Measurements from ENCODE around the gene YTHDC1. TPM values are rescaled to one million over a fixed set of nuclear protein-coding genes. Genes with fewer than 3 reads are reported as not detected.
A peak's percentile ranks its signal among the peaks of the same experiment; 100 is the strongest.

Gene YTHDC1
- total RNA-seq (75.4 and 79.3 TPM in 2 replicates), polyA plus RNA-seq (45.3 and 48.6 TPM in 2 replicates)

GRCh38 chr4:68349649-68350360 is at the start of gene YTHDC1:
TSS of gene YTHDC1 (minus strand) at chr4:68350090. CDS start at chr4:68349753, 337 bp downstream.
- 2% methylated on average over 63 of the region's 67 CpGs for WGBS (ENCODE audit: low lambda C conversion rate, missing lambda C conversion rate)
- peak within 1 kb of the TSS; percentile 75 for H3K4me2 ChIP-seq
- peak within 1 kb of the TSS; percentile 87 for H2AFZ ChIP-seq
- H3K9me3 ChIP-seq (ENCODE audit: low read depth) = no peaks in the 10 kb centered on the region
- H3K79me2 ChIP-seq = peaks cover 49% of the 10 kb centered on the region
- H3K27ac ChIP-seq = peak within 1 kb of the TSS; percentile 99
- H3K4me1 ChIP-seq (ENCODE audit: insufficient read depth) = peaks cover 11% of the 10 kb centered on the region
- peak; percentile 98 for DNase-seq (ENCODE audit: low spot score)
- H3K36me3 ChIP-seq (replicated peaks; ENCODE audit: insufficient read depth, low read depth) = no peaks in the 10 kb centered on the region
- H4K20me1 ChIP-seq (ENCODE audit: insufficient read depth, poor library complexity, severe bottlenecking) = peaks cover 43% of the 10 kb centered on the region
- H3K9me2 ChIP-seq (replicated peaks; ENCODE audit: insufficient read depth) = no peaks in the 10 kb centered on the region
- H3K4me3 ChIP-seq = peak within 1 kb of the TSS; percentile 68
- no peaks in the 10 kb centered on the region for H3K27me3 ChIP-seq
- TF ChIP-seq EZH2phosphoT487 (IDR thresholded peaks at IDR 0.05; ENCODE audit: low read depth, severe bottlenecking, unreplicated experiment) (no peak), CTCF (IDR thresholded peaks at IDR 0.05; ENCODE audit: poor library complexity) (no peak), EZH2 (IDR thresholded peaks at IDR 0.05; ENCODE audit: borderline replicate concordance) (no peak)

- no peaks in the 10 kb centered on the region for H4K20me1 ChIP-seq (ENCODE audit: insufficient read depth, poor library complexity, severe bottlenecking)
- WGBS (ENCODE audit: low lambda C conversion rate, missing lambda C conversion rate) = 92% methylated on average over 4 of the region's 4 CpGs
- no peaks in the 10 kb centered on the region for H3K27me3 ChIP-seq
- H3K4me1 ChIP-seq (ENCODE audit: insufficient read depth) = no peaks in the 10 kb centered on the region
- TF ChIP-seq CTCF (IDR thresholded peaks at IDR 0.05; ENCODE audit: poor library complexity) (no peak), EZH2 (IDR thresholded peaks at IDR 0.05; ENCODE audit: borderline replicate concordance) (no peak), EZH2phosphoT487 (IDR thresholded peaks at IDR 0.05; ENCODE audit: low read depth, severe bottlenecking, unreplicated experiment) (no peak)
- H2AFZ ChIP-seq = no peak overlapping the region
- no peaks in the 10 kb centered on the region for H3K9me2 ChIP-seq (replicated peaks; ENCODE audit: insufficient read depth)
- no peak overlapping the region for H3K4me2 ChIP-seq
- H3K27ac ChIP-seq = no peak overlapping the region
- H3K9me3 ChIP-seq (ENCODE audit: low read depth) = no peaks in the 10 kb centered on the region
- H3K79me2 ChIP-seq = no peaks in the 10 kb centered on the region
- DNase-seq (ENCODE audit: low spot score) = no peak
- H3K36me3 ChIP-seq (replicated peaks; ENCODE audit: insufficient read depth, low read depth) = no peaks in the 10 kb centered on the region
- no peak overlapping the region for H3K4me3 ChIP-seq
Observed at GRCh38 chr4:68399306-68399705, 49.4 kb upstream of the YTHDC1 start.

- H3K27me3 ChIP-seq = no peaks in the 10 kb centered on the region
- H4K20me1 ChIP-seq (ENCODE audit: insufficient read depth, poor library complexity, severe bottlenecking) = no peaks in the 10 kb centered on the region
- DNase-seq (ENCODE audit: low spot score) = peak; percentile 18
- no peaks in the 10 kb centered on the region for H3K79me2 ChIP-seq
- H3K27ac ChIP-seq = no peak overlapping the region
- H3K4me1 ChIP-seq (ENCODE audit: insufficient read depth) = no peaks in the 10 kb centered on the region
- no peaks in the 10 kb centered on the region for H3K9me3 ChIP-seq (ENCODE audit: low read depth)
- no peak overlapping the region for H2AFZ ChIP-seq
- no peak overlapping the region for H3K4me2 ChIP-seq
- no peak overlapping the region for H3K4me3 ChIP-seq
- no peaks in the 10 kb centered on the region for H3K36me3 ChIP-seq (replicated peaks; ENCODE audit: insufficient read depth, low read depth)
- no peak for TF ChIP-seq EZH2 (IDR thresholded peaks at IDR 0.05; ENCODE audit: borderline replicate concordance)
- TF ChIP-seq CTCF (IDR thresholded peaks at IDR 0.05; ENCODE audit: poor library complexity) = no peak
- no peak for TF ChIP-seq EZH2phosphoT487 (IDR thresholded peaks at IDR 0.05; ENCODE audit: low read depth, severe bottlenecking, unreplicated experiment)
- no peaks in the 10 kb centered on the region for H3K9me2 ChIP-seq (replicated peaks; ENCODE audit: insufficient read depth)
- 90% methylated on average over 1 of the region's 1 CpG for WGBS (ENCODE audit: low lambda C conversion rate, missing lambda C conversion rate)
Observed at GRCh38 chr4:68396756-68397155, 46.9 kb upstream of the YTHDC1 start.
